ENCODE data around the gene ZGPAT.
"Not testable (repeated sequence)": the region's sequence is repeated elsewhere in the genome, so short reads cannot be mapped to it uniquely, and the experiment has no call there.

Gene ZGPAT

DNA sequence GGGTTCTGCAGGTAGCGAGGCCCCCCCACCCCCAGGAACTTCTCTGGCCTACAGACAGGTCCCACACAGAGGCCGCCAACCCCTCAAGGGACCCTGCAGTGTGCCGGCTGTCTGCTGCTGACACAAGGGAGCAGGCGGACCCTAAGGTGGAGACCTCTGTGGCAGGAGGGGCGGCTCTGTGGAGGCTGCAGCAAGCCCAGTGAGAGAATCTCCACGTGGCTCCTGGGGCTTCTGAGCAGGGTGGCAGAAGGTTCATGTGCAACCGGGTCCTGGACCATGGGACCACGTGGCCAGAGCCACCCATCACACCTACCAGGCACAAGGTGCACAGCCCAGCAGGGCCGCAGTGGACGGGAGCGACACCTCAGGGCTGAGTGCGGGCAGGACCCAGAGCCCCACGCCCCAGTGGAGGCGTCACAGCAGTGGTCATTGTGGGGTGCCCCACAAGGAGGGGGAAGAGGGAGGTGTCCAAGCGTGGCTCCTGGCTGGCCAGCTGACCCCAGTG lies 4.3 kb upstream of the ZGPAT start:
- DNase-seq: no peak

- DNase-seq: no peak
Observed at GRCh38 chr20:63703976-63704748, 3.7 kb upstream of the ZGPAT start.

DNA sequence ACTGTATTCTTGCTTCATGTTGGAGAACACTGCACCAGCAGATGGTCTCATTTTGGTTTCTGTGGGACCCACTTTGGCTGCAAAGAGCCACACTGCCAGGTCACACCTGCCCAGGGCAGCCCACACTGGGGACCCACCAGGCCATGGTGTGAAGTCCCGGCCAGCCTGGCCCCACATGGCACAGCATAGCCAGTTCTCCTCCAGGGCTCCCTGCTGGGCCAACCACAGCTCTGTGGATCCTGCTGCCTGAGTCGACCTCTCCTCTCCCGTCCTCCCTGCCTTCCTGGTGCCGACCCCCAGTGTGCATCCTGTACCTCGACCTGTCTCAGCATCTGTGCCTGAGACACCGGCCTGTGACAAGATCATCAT lies 3.1 kb upstream of the ZGPAT start:
- DNase-seq: no peak

GRCh38 chr20:63705232-63706026 lies 2.4 kb upstream of the ZGPAT start:
- no peak for DNase-seq

- DNase-seq: no peak
Observed at GRCh38 chr20:63706027-63706695, 1.7 kb upstream of the ZGPAT start.

GRCh38 chr20:63706852-63707557 lies 834 bp upstream of the ZGPAT start:
- DNase-seq: peak; percentile 52

GRCh38 chr20:63708301-63709148 lies 686 bp downstream of the ZGPAT start:
- DNase-seq: no peak

- no peak for DNase-seq
Observed at GRCh38 chr20:63709149-63709527, 1.3 kb downstream of the ZGPAT start.

- no peak for DNase-seq
Observed at GRCh38 chr20:63711085-63711645, 3.3 kb downstream of the ZGPAT start.

DNA sequence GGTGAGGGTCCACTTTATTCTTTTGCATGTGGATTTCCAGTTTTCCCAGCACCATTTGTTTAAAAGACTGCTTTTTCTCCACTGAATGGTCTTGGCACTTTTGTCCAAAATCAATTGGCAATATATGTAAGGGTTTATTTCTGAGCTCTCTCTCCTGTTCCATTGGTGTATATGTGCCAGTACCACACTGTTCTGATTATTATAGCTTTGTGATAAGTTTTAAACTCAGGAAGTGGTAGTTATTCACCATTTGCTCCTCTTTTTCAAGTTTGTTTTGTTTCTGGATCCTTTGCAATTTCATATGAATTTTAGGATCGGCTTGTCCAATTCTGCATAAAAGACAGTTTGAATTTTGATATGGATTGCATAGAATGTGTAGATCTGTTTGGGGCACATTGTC lies 4.4 kb downstream of the ZGPAT start:
- no peak for DNase-seq

GRCh38 chr20:63714858-63715257 lies 7.0 kb downstream of the ZGPAT start:
- no peak for DNase-seq

GRCh38 chr20:63718996-63719395 lies 11.2 kb downstream of the ZGPAT start:
- DNase-seq: no peak

- not testable (repeated sequence) for DNase-seq
Observed at GRCh38 chr20:63722967-63723622, 15.3 kb downstream of the ZGPAT start.

GRCh38 chr20:63730189-63730733 lies 22.4 kb downstream of the ZGPAT start:
- not testable (repeated sequence) for DNase-seq

DNA sequence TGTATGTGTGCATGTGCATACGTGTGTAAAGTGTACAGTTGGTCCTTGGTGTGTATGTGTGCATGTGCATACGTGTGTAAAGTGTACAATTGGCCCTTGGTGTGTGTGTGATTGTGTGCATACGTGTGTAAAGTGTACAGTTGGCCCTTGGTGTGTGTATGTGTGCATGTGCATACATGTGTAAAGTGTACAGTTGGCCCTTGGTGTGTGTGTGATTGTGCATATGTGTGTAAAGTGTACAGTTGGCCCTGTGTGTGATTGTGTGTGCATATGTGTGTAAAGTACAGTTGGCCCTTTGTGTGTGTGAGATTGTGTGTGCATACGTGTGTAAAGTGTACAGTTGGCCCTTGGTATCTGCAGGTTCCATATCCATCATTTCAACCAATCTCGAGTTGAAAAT lies 23.6 kb downstream of the ZGPAT start:
- no peak for DNase-seq

DNA sequence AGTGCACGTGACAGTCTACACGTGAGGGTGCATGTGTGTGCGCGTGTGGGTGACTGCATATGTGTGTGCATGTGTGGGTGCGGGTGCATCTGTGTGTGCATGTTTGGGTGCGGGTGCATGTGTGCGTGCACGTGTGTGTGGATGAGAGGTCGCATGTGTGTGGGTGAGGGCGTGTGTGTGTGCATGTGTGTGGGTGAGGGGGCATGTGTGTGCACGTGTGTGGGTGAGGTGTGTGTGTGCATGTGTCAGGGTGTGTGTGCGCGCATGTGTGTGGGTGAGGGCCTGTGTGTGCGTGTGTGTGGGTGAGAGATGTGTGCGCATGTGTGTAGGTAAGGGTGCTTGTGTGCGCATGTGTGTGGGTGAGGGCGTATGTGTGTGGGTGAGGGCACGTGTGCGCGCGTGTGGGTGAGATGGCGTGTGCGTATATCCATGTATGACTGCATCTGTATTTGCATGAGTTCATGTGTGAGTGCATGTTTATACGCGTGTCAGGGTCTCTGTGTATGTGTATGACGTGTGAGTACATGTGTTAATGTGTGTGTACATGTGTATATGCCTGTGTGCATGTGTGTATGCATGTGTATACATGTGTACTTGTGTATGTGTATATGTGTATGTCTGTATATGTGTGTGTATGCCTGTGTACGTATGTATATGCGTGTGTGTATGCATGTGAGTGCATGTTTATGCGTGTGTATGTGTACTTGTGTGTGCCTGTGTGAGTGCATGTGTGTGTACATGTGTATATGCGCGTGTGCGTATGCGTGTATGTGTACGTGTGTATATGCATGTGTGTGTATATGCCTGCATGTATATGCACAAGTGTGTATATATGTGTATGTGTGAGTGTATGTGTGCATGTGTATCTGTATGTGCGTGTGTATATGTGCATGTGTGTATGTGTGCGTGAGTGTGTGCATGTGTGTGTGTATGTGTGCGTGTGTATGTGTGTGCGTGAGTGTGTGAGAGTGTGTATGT lies 24.6 kb downstream of the ZGPAT start:
- DNase-seq: no peak

GRCh38 chr20:63733117-63733516 lies 25.3 kb downstream of the ZGPAT start:
- DNase-seq: no peak

DNA sequence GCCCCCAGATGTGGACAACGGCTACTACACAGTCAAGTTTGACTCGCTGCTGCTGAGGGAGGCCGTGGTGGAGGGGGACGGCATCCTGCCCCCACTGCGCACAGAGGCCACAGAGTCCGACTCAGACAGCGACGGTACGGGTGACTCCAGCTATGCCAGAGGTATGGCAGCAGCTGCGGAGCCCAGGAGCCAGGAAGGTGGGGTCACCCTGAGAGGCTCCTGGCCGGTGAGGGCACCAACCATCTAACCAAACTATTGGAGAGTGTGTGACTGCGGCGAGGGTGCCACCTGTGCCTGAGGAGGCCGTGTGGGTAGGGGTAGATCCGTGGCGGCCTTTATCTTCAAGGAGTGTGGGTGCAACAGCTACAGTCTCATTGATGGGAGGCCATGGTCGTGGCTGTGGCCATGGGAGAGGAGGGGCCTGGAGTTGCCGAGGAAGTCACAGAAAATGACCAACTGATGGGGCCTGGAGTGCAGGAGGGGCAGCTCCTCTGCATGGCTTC lies 25.8 kb downstream of the ZGPAT start:
- no peak for DNase-seq
